Measurements from ENCODE around the gene TTC39C.
"Not testable (repeated sequence)": the region's sequence is repeated elsewhere in the genome, so short reads cannot be mapped to it uniquely, and the experiment has no call there.

TTC39C gene

DNA sequence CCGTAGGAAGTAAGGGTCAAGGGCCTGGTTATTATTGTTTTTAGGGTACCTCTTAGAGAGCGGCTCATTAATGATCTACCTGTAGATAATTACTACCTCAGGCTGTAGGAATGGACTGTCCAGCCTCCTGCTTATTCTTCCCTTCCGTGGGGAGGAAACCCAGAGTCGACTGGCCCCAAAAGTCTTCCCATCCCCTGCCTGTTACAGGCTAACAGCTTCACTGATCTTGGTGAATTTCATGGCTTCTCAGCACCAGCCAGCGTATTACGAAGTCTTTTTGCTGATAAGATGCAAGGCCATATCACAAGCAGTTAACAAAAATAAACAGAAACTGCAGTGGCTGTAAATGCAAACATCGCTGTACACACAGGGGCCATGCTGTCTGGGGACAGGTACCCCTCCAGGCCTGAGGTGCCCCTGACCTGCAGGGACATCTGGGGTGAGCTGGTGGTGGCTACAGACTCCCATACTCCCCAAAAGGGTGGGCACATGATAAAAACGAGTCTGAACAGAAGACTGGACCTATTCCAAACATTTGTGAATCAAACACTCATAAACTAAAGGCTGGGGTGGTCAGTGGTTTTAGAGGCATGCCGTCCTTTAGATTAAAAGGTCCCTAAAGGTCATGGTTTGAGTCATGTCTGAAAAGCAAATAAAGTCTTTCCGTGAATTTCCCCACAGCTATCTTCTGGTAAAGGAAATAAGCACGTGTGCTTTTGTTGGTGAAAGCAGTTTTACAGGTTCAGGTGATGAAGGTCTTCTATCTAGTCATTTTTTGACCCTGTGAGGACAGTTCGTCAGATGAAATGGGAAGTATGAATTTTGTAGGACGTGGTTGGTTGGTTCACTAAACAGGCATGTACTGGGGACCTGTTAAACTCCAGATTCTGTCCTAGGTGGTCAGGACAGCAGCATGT is 36.7 kb downstream of the TTC39C start:
- H3K4me3 Mint-ChIP-seq = peak overlapping the region; percentile 50
- H3K4me1 Mint-ChIP-seq = peaks cover 79% of the 10 kb centered on the region
- H3K9me3 Mint-ChIP-seq = no peaks in the 10 kb centered on the region
- ATAC-seq (peak; percentile 63), DNase-seq (ENCODE audit: low spot score in 2 of 2) (no peak)
- H3K27ac Mint-ChIP-seq = peak overlapping the region; percentile 87
- peaks cover 21% of the 10 kb centered on the region for H3K36me3 Mint-ChIP-seq

DNA sequence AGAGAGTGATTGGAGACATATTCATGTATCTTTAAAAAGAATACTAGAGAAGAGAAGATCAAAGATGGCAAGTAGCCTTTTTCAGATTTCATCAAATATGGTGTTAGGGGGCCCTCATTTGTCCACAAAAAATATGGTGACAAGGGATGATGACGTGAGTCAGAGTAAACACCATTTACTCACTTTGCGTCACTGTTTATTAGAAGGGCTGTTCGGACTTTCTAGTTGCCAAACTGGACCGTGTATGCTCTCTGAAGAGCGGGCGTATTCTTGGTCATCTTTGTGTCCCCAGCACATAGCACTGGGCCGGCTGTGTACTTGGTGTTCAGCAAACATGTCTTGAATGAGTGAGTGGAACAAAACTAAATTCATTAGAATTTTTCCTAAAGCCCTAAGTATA is 37.5 kb downstream of the TTC39C start:
- H3K4me1 Mint-ChIP-seq = peaks cover 80% of the 10 kb centered on the region
- H3K36me3 Mint-ChIP-seq = peaks cover 21% of the 10 kb centered on the region
- H3K27ac Mint-ChIP-seq = peak overlapping the region; percentile 87
- DNase-seq (ENCODE audit: low spot score in 2 of 2) (no peak), ATAC-seq (no peak)
- H3K9me3 Mint-ChIP-seq = no peaks in the 10 kb centered on the region
- peak overlapping the region; percentile 50 for H3K4me3 Mint-ChIP-seq

DNA sequence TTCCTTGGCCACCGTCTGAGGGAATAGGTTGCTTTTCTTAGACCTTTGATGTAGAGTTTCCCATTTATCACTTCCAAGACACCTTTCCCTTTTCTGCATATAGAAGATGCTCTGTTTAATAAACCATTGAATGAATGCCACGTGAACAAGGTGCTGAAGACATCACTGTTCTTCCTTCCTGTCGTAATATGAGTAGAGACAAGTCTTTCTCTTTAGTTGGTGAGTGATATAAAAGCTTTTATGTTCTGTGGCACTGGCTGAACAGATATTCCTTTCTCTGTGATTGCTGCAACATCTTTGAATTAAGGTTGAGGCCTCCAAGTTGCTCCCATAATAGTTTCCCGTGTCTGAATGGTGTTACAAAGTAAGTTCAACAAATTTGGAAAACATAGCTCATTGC is 38.7 kb downstream of the TTC39C start:
- DNase-seq (ENCODE audit: low spot score in 2 of 2) (no peak), ATAC-seq (peak; percentile 19)
- Mint-ChIP-seq H3K4me3 (peak overlapping the region; percentile 50), H3K36me3 (peaks cover 21% of the 10 kb centered on the region), H3K9me3 (peaks cover 3% of the 10 kb centered on the region), H3K4me1 (peaks cover 84% of the 10 kb centered on the region), H3K27ac (peak overlapping the region; percentile 68)

DNA sequence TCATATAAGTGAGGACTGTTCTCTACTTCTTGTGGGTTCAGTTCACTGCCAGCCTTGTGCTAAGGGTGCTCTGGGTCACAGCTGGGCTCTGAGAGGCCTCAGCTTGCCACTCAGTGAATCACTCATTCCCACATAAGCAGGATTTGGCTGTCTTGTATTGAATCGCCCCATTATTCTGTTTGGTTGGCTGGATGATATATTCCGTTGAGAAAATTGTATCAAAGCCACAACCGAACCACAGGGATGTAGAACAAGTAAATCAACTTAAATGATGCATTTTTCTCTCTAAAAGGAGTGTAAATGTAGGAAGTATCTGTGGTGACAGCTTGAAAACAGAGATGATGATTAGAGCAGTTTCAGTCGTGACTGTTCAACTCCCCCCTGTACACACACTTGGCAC is 39.6 kb downstream of the TTC39C start:
- Mint-ChIP-seq H3K27ac (peak overlapping the region; percentile 68), H3K4me3 (peak overlapping the region; percentile 50), H3K9me3 (peaks cover 3% of the 10 kb centered on the region)

DNA sequence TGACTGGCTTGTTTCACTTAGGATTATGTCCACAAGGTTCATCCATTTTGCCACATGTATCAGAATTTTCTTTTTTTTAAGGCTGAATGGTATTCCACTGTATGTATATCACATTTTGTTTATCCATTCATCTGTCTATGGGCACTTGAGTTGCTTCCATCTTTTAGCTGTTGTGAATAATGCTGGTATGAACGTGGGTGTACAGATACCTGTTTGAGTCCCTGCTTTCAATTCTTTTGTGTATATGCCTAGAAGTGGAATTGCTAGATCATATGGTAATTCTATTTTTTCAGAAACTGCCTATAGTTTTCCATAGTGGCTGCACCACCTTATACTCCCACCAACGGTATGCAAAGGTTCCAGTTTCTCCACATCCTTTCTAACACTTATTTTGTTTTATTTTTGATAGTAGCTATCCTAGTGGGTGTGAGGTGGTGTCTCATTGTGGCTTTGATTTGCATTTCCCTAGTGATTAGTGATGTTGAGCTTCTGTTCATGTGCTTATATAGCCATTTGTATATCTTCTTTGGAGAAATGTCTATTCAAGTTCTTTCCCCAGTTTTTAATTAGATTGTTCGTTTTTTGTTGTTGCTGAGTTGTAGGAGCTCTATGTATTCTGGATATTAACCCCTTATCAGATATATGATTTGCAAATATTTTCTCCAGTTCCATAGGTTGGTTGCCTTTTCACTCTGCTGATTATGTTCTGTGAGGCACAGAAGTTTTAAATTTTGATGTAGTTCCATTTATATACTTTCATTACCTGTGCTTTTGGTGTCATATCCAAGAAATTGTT is 40.7 kb downstream of the TTC39C start:
- DNase-seq (ENCODE audit: low spot score in 2 of 2) = no peak
- peaks cover 3% of the 10 kb centered on the region for H3K9me3 Mint-ChIP-seq
- H3K36me3 Mint-ChIP-seq = peaks cover 9% of the 10 kb centered on the region
- H3K4me1 Mint-ChIP-seq = peaks cover 81% of the 10 kb centered on the region
- peak overlapping the region; percentile 75 for H3K27ac Mint-ChIP-seq
- ATAC-seq = peak; percentile 58
- peak overlapping the region; percentile 50 for H3K4me3 Mint-ChIP-seq

More for the DNA sequence above, 39.6 kb downstream of the TTC39C start:
- Mint-ChIP-seq H3K36me3 (peaks cover 20% of the 10 kb centered on the region), H3K4me1 (peaks cover 83% of the 10 kb centered on the region)
- peak; percentile 84 for ATAC-seq
- DNase-seq (ENCODE audit: low spot score in 2 of 2) = no peak

DNA sequence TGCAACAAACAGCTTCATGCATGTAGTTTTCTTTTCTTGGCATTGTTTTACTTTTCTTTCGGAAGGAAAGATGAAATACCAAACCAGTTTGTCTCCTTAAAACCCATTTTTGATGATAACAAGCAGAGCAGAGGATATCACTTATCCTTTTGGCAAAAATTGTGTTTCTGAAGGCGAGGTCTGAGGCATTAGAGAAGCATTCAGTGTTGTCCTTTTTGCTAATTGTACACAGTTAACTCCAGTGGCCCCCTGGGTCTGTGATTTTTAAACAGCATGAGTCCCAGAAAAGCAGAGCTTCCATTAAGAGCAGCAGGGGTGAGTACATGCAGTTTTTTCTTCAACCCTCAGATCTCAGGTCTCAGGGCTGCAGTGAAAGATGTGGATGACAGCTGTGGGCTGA is 41.3 kb downstream of the TTC39C start:
- peak overlapping the region; percentile 50 for H3K4me3 Mint-ChIP-seq
- H3K36me3 Mint-ChIP-seq = peaks cover 4% of the 10 kb centered on the region
- peaks cover 3% of the 10 kb centered on the region for H3K9me3 Mint-ChIP-seq
- peaks cover 74% of the 10 kb centered on the region for H3K4me1 Mint-ChIP-seq
- peak overlapping the region; percentile 75 for H3K27ac Mint-ChIP-seq
- ATAC-seq (no peak), DNase-seq (ENCODE audit: low spot score in 2 of 2) (no peak)

DNA sequence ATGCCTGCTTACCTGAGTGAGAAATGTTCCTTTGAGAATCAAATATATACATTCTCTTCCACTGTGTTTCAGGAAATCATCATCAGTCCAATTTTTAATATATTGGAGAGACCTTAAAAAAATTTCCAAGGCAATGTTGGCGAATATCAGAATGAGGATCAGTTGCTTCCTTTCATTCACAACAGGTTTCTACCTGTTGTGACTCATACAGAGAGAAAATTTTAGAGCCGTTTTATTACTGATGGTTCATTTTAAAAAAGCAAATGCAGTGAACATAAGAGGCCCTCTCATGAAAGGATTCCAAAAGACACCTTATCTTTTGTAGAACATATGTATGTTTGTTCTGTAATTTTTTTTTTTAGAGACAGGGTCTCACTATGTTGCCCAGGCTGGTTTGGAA is 42.0 kb downstream of the TTC39C start:
- H3K36me3 Mint-ChIP-seq = peaks cover 4% of the 10 kb centered on the region
- peaks cover 3% of the 10 kb centered on the region for H3K9me3 Mint-ChIP-seq
- peak overlapping the region; percentile 50 for H3K4me3 Mint-ChIP-seq
- peaks cover 73% of the 10 kb centered on the region for H3K4me1 Mint-ChIP-seq
- no peak for DNase-seq (ENCODE audit: low spot score in 2 of 2)
- peak overlapping the region; percentile 75 for H3K27ac Mint-ChIP-seq
- no peak for ATAC-seq

DNA sequence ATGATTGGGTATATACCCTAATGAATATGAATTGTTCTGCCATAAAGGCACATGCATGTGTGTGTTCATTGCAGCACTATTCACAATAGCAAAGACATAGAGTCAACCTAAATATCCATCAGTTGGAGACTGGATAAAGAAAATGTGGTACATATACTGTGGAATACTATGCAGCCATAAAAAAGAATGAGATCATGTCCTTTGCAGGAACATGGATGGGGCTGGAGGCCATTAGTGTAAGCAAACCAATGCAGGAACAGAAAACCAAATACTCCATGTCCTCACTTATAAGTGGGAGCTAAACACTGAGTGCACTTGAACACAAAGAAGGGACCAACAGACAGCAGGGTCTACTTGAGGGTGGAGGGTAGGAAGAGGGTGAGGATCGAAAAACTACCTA is 43.2 kb downstream of the TTC39C start:
- ATAC-seq (no peak), DNase-seq (ENCODE audit: low spot score in 2 of 2) (no peak)
- peaks cover 73% of the 10 kb centered on the region for H3K4me1 Mint-ChIP-seq
- no peak overlapping the region for H3K27ac Mint-ChIP-seq
- H3K4me3 Mint-ChIP-seq = no peak overlapping the region
- no peaks in the 10 kb centered on the region for H3K36me3 Mint-ChIP-seq
- H3K9me3 Mint-ChIP-seq = peaks cover 3% of the 10 kb centered on the region

DNA sequence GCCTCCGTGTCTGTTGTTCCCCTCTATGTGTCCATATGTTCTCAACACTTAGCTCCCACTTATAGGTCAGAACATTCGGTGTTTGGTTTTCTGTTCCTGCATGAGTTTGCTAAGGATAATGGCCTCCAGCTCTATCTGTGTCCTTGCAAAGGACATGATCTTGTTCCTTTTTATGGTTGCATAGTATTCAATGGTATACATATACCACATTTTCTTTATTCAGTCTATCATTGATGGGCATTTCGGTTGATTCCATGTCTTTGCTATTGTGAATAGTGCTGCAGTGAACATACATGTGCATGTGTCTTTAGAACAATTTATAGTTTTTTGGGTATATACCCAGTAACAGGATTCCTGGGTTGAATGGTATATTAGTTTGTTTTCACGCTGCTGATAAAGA is 44.8 kb downstream of the TTC39C start:
- H3K4me1 Mint-ChIP-seq = peaks cover 67% of the 10 kb centered on the region
- H3K36me3 Mint-ChIP-seq; H3K4me3 Mint-ChIP-seq; ATAC-seq; H3K9me3 Mint-ChIP-seq; DNase-seq (ENCODE audit: low spot score in 2 of 2): not testable (repeated sequence)
- peak overlapping the region; percentile 65 for H3K27ac Mint-ChIP-seq

DNA sequence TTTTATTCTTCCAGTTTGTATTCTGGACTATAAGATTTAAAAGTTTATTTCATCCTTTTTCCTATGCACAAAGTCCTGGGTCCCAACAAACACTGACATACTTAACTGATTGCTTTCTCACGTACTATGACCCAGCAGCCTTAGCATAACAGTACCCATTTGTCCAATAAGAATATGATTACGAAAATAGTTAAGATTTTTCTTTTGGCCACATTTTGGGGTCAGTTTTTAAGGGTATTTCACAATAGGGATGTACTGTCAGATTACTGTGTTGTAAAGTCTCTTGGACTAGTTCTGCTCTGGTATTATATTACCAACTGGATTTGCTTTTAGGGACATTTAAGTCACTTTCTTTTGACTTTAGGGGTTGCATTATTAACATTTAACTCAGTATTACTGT is 46.1 kb downstream of the TTC39C start:
- Mint-ChIP-seq H3K9me3 (peaks cover 3% of the 10 kb centered on the region), H3K4me1 (peaks cover 65% of the 10 kb centered on the region), H3K27ac (no peak overlapping the region), H3K4me3 (no peak overlapping the region), H3K36me3 (peaks cover under 1% of the 10 kb centered on the region)
- DNase-seq (ENCODE audit: low spot score in 2 of 2) (no peak), ATAC-seq (no peak)

DNA sequence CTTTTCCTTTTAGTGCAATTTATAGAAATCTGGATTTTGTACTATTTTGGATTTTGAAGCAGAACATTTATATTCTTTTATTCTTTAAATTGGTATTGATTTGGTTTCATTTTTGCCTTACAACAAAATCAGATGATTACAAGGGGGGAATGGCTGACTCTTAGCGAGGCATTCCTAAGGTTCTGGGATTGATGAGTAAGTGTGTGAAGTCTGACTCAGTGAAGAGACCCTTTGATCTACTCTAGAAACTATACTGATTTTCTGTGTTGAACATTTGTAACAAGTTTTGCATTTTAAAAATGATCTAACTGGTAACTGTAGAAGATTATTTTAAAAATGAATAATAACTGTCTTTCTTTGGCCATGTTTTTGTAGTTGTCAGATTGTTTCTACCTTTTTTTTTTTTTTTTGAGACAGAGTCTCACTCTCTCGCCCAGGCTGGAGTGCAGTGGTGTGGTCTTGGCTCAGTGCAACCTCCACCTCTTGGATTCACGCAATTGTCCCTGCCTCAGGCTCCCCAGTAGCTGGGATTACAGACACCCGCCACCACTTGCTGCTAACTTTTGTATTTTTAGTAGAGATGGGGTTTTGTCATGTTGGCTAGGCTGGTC is 48.7 kb downstream of the TTC39C start:
- ATAC-seq = peak; percentile 67
- Mint-ChIP-seq H3K9me3 (no peaks in the 10 kb centered on the region), H3K4me1 (peaks cover 72% of the 10 kb centered on the region), H3K4me3 (peak overlapping the region; percentile 28), H3K27ac (peak overlapping the region; percentile 23), H3K36me3 (peaks cover 26% of the 10 kb centered on the region)
- DNase-seq (ENCODE audit: low spot score in 2 of 2) = no peak

DNA sequence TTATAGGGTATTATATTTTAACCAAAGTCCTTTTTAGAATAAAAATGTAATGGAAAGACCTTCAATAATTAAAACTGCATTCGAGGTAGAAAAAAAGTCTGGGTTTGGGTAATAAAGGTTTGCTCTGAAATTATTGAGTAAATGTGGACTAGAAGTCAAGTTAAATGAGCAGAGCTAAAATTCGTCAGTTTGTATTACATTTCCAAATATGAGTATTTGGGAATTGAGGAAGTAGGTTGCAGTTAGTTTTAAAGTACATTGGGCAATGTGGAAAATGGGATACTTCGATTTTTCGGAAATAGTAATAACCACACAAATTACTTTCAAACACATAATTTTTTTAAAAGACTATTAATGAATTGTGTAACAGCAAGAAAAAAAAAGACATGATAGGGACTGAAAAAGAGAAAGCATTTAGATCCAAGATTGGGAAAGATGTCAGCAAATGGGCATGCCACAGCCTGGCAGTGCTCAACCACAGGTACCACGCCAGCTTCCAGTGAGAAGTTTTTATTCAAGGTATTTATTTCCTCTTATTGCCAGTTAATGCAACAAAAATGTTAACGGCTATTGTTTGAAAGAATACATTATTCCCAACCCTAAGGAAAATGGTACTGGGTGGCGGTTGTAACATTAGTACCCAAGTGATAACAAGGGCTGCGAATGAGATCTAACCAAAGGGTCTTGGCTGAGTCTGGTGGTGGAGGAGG is 50.0 kb downstream of the TTC39C start:
- Mint-ChIP-seq H3K36me3 (peaks cover 39% of the 10 kb centered on the region), H3K27ac (peak overlapping the region; percentile 43)

DNA sequence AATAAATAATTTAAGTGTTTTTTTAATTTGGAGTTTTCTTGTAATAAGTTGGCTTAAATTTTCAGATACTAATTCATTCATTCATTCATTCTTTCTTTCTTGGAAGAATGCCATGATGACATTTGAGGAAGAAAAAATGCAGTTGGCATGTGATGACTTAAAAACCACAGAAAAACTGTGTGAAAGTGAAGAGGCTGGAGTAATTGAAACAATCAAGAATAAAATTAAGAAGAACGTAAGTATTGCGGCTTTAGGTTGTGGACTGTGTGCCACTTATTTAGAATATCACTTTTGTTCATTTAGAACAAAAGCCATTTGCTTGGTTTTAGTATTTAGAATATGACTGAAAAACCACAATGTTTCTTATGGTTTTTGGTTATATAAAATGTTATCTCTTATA is 51.4 kb downstream of the TTC39C start:
- peaks cover 52% of the 10 kb centered on the region for H3K36me3 Mint-ChIP-seq
- DNase-seq (ENCODE audit: low spot score in 2 of 2) (no peak), ATAC-seq (peak; percentile 62)
- H3K4me1 Mint-ChIP-seq = peaks cover 72% of the 10 kb centered on the region
- no peak overlapping the region for H3K27ac Mint-ChIP-seq
- no peak overlapping the region for H3K4me3 Mint-ChIP-seq
- no peaks in the 10 kb centered on the region for H3K9me3 Mint-ChIP-seq

More for the DNA sequence above, 50.0 kb downstream of the TTC39C start:
- H3K9me3 Mint-ChIP-seq = no peaks in the 10 kb centered on the region
- H3K4me1 Mint-ChIP-seq = peaks cover 67% of the 10 kb centered on the region
- H3K4me3 Mint-ChIP-seq = no peak overlapping the region
- DNase-seq (ENCODE audit: low spot score in 2 of 2) = no peak
- no peak for ATAC-seq

DNA sequence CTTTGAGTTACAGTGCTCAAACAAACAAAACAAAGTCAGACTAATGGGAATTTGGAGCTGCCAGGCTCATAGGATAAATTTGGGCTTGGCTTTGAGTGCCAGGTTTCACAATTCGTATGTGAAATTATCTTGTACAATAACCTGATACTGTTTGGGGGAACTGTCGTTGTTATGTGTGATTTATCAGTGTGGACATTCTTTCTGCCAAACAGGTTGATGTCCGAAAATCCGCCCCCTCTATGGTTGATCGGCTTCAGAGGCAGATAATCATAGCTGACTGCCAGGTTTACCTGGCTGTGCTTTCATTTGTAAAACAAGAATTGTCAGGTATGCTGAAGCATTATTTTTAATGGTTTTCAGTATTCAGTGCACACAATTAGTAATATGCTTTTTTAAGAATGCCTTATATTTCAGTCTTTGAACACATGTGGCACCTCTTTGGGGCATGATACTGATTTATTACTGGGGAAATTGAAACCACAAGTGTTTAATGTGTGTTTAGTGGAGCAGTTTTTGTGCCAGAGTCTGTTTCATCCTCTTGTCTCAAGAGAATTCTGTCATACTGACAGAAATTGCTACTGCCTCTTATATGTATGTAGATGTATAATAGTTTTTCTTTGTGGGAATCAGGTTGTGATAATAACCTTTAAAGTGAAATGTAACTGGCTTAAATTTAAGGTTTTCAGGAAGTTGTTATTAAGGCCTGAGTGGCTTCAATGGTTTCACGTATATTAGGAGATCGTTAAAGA is 54.6 kb downstream of the TTC39C start:
- no peak for DNase-seq (ENCODE audit: low spot score in 2 of 2)
- Mint-ChIP-seq H3K4me1 (peaks cover 55% of the 10 kb centered on the region), H3K9me3 (no peaks in the 10 kb centered on the region), H3K27ac (no peak overlapping the region), H3K4me3 (no peak overlapping the region), H3K36me3 (peaks cover 83% of the 10 kb centered on the region)
- ATAC-seq = no peak

Data from stimulated activated effector memory CD8-positive, alpha-beta T cell treated with anti-CD3 and anti-CD28 coated beads, Interleukin-12 subunit alpha, Interleukin-12 subunit beta, amount 100 ng/mL, for 72 hours (primary cell).